GM21619 (cell line): ENCODE measurements around the gene TTC32.

Experiments
- ATAC-seq: cut with Tn5 transposase; IDR thresholded peaks from one replicate; pipeline ENCODE4 v1.9.1; 2021; ENCODE audit not compliant: unreplicated experiment

The TTC32 gene

GRCh38 chr2:19854596-19855541 is 46.9 kb downstream of the TTC32 start:
- ATAC-seq, result no peak

DNA sequence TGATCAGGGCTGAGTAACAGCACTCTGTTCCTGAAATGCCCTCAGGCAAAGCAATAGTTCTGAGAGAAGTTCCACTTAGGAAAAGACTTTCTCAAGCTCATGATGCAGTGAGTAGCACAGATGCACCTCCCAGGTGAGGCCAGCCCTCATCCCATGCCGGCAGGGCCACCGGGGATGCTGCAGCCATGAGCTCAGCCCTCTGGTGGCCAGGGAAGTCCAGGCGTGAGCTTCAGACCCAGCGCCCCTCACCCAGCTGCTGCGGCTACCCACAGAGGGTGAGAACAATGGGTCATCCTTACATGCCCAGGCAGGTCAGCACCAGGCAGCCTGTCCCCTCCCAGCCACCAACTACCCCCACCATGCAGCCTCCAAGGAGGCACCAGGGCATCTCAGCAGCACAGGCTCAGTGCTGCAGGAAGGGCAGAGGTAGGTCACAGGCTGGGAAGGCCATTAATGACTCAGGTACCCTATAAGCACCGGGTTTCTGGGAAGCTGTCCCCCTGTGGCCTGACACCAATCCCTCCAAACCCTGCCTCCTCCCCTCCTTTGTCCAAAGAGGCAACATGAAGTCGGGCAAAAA is 50.6 kb downstream of the TTC32 start:
- no peak for ATAC-seq

- no peak for ATAC-seq
These were observed 51.4 kb downstream of the TTC32 start for GRCh38 chr2:19850056-19851050.

GRCh38 chr2:19848952-19849351 is 52.8 kb downstream of the TTC32 start:
- no peak for ATAC-seq

- no peak for ATAC-seq
These were observed 53.6 kb downstream of the TTC32 start for GRCh38 chr2:19848029-19848750.

DNA sequence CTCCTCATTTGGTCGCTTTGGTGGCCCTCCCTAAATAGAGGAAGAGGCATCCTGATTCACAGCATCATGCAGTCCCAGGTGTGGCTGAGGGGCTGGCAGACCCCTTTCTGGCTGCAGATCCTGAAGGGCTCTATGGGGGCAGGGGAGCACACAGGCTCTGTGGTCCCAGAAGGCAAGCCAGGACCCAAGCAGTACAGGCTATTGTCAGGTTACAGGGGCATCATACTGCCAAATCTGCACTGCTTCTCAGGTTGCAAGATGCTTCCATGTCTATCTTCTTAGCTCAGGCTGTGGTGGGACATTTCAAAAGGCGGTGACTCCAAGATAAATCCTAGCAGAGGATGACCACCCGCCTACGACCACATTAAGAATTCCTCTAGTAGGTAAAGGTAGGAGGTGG is 54.3 kb downstream of the TTC32 start:
- ATAC-seq, result no peak
